H54 (cell line): ENCODE results near the gene TFAP2C.
"Not testable (repeated sequence)": the region's sequence is repeated elsewhere in the genome, so short reads cannot be mapped to it uniquely, and the experiment has no call there.

Experiments
- DNase-seq: peaks from one replicate; pipeline ENCODE4 v3.0.0; 2011; ENCODE audit warnings: low spot score, mixed read lengths; ENCODE audit not compliant: insufficient read length
- FAIRE-seq: peaks from 3 replicates; lab custom pipeline; 2011; peaks lifted over from hg19 to GRCh38; lab: Jason Lieb, UNC
- POLR2A ChIP-seq: IDR thresholded peaks from 2 replicates; pipeline ENCODE4 v1.6.1; 2011; ENCODE audit warnings: low read depth, mild to moderate bottlenecking, low read length

The TFAP2C gene

GRCh38 chr20:56605261-56605996 is 23.7 kb upstream of the TFAP2C start:
- DNase-seq (no peak), FAIRE-seq (no peak)
- TF ChIP-seq POLR2A: no peak

GRCh38 chr20:56606174-56606945 is 22.7 kb upstream of the TFAP2C start:
- FAIRE-seq (no peak), DNase-seq (no peak)
- no peak for TF ChIP-seq POLR2A

DNA sequence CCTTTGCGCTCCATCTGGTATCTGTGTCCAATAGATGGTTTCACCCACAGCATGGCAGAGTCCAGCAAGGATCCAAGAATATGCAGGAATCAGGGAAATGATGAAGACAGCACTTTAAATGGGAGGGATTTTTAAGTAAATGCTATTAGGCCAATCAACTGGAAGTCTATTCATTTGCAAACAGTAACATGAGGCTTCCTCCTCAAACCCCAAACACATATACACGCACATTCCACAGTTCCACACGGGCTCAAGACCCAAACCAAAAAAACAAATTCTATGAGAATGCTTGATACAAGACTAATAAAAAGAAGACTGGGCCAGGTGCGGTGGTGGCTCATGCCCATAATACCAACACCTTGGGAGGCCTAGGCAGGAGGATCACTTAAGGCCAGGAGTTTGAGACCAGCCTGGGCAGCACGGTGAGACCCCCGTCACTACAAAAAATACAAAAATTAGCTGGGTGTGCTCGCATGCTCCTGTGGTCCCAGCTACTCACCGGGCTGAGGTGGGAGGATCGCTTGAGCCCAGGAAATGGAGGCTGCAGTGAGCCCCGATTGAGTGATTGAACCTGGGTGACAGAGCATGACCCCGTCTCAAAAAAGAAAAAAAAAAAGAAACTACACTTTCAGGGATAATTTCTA is 21.9 kb upstream of the TFAP2C start:
- TF ChIP-seq POLR2A: no peak

DNA sequence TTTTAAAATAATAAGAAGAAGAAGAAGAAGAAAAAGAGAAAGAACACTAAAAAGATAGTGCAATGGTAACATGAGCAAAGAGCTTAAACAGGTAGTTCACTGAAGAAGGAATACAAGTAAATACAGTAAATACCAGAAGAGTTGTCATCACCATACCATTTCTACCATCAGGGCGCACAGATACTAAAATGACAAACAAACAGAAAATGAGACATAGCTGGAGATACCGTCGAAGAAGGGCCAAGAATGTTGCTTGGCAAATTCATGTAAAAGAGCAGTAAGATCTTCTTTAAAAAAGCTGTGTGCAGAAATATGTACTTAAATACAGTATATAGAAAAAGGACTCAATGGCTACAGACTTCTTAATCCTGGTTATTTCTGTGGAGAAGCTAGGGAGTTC is 20.7 kb upstream of the TFAP2C start:
- DNase-seq (no peak), FAIRE-seq (no peak)
- no peak for TF ChIP-seq POLR2A

More for the DNA sequence above, 21.9 kb upstream of the TFAP2C start:
- DNase-seq: no peak
- no peak for FAIRE-seq

DNA sequence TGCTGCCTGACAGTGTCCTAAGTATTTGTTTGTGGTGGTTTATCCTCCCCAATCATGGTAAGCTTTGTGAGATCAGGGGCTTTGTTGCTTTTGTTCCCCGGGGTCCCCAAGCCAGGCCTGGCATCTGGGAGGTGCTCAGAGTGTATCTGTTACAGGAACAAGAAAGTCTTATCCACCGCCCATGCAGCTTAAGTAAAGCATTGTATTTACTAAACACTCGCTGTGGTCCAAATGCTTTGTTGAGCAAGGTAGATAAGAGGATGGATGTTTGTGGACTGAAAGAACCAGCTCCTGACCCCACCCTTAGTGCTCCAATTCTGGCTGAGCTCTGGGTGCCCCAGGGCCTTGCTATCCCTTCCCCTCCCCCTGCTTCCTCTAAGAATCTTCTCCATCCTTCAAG is 19.8 kb upstream of the TFAP2C start:
- no peak for TF ChIP-seq POLR2A
- FAIRE-seq (no peak), DNase-seq (no peak)

GRCh38 chr20:56610098-56610497 is 19.0 kb upstream of the TFAP2C start:
- TF ChIP-seq POLR2A: no peak
- DNase-seq (no peak), FAIRE-seq (no peak)

DNA sequence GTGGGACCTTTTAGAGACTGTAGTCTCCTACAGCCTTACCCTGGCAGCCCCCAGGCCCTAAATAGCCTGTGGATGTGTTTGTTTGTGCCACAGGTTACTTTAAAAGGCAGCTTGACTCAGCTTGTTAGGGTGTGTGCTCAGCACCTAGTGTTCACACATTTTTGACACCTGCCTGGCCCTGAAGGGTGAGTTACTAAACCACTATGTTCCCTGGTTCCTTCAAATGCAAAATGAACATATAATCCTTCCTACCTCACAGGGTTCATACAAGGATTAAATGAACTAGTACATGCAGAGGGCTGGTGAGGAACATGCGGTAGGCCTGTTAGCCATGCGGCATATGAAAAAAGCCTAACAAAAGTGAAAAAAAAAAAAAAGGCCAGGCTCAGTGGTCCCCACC is 14.9 kb upstream of the TFAP2C start:
- no peak for TF ChIP-seq POLR2A
- FAIRE-seq: no peak

GRCh38 chr20:56616716-56617115 is 12.4 kb upstream of the TFAP2C start:
- no peak for TF ChIP-seq POLR2A
- DNase-seq (no peak), FAIRE-seq (no peak)

More for the DNA sequence above, 14.9 kb upstream of the TFAP2C start:
- no peak for DNase-seq

GRCh38 chr20:56617489-56617888 is 11.6 kb upstream of the TFAP2C start:
- no peak for FAIRE-seq
- no peak for DNase-seq
- TF ChIP-seq POLR2A: no peak

- no peak for TF ChIP-seq POLR2A
- FAIRE-seq (no peak), DNase-seq (no peak)
These were observed 7.4 kb upstream of the TFAP2C start for GRCh38 chr20:56621730-56622129.

- not testable (repeated sequence) for DNase-seq, FAIRE-seq
These were observed 5.2 kb upstream of the TFAP2C start for GRCh38 chr20:56623930-56624329.

GRCh38 chr20:56624786-56625681 is 4.1 kb upstream of the TFAP2C start:
- TF ChIP-seq POLR2A: no peak
- FAIRE-seq (no peak), DNase-seq (no peak)

DNA sequence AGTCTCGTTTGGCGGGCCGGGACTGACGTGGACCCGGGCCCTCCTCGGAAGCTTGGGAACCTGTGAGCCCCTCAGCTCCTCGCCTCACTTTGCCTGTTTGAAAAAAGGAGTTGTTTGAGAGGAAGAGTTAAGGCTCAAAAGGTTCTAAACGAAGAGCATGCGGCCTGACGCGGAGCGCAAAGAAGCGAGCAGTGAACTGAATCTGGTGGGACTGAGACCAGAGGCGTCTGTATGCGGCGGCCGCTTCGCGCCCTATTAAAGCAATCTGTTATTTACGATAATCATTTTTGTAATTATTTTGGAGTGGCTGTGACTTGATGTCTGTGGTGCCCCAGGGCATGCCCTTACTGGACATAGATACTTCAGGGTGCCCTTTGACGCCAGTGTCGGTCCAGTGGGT is 3.3 kb upstream of the TFAP2C start:
- FAIRE-seq: no peak
- no peak for DNase-seq
- TF ChIP-seq POLR2A: no peak
